DOHH2 (cell line): Measurements from ENCODE around the gene CRYBG2.

ENCODE experiments used
- H3F3A ChIP-seq: fragments of 200-600 bp; sonication (generic), shearing (Covaris generic); 2 replicates; pipeline ENCODE4 v1.6.0; 2016; ENCODE audit warnings: antibody characterized with exemption, mild to moderate bottlenecking; ENCODE audit not compliant: control insufficient read depth, insufficient read depth
- H3K27ac ChIP-seq: fragments of 200-600 bp; sonication (generic); 2 replicates; pipeline ENCODE4 v1.5.1; 2014; ENCODE audit warnings: low read depth, mild to moderate bottlenecking, low read length, moderate library complexity
- H3K27me3 ChIP-seq: fragments of 200-600 bp; sonication (generic); 2 replicates; pipeline ENCODE4 v1.6.1; 2014; ENCODE audit warnings: mild to moderate bottlenecking, low read length, mixed read lengths; ENCODE audit not compliant: control insufficient read depth
- H3K36me3 ChIP-seq: fragments of 200-600 bp; sonication (generic); 2 replicates; pipeline ENCODE4 v1.6.1; 2014; ENCODE audit warnings: mild to moderate bottlenecking, low read length, moderate library complexity, mixed read lengths; ENCODE audit not compliant: control insufficient read depth
- H3K4me1 ChIP-seq: fragments of 200-600 bp; sonication (generic); 2 replicates; pipeline ENCODE4 v1.6.1; 2014; ENCODE audit warnings: mild to moderate bottlenecking, low read length, mixed read lengths; ENCODE audit not compliant: control insufficient read depth
- H3K4me2 ChIP-seq: fragments of 200-600 bp; sonication (generic); 2 replicates; pipeline ENCODE4 v1.6.0; 2014; ENCODE audit warnings: mild to moderate bottlenecking, low read length, moderate library complexity
- H3K4me3 ChIP-seq: fragments of 200-600 bp; sonication (generic); 2 replicates; pipeline ENCODE4 v1.5.1; 2014; ENCODE audit warnings: mild to moderate bottlenecking, low read length, mixed read lengths
- H3K79me2 ChIP-seq: fragments of 200-600 bp; sonication (generic); 2 replicates; pipeline ENCODE4 v1.6.1; 2014; ENCODE audit warnings: mild to moderate bottlenecking, low read length, mixed read lengths; ENCODE audit not compliant: control insufficient read depth
- H3K9me2 ChIP-seq: fragments of 200-600 bp; sonication (generic); replicated peaks from 2 replicates; pipeline ENCODE4 v1.6.1; 2014; ENCODE audit warnings: mild to moderate bottlenecking, low read length, mixed read lengths; ENCODE audit not compliant: control insufficient read depth
- H3K9me3 ChIP-seq: fragments of 200-600 bp; sonication (generic); 2 replicates; pipeline ENCODE4 v1.6.1; 2014; ENCODE audit warnings: antibody characterized with exemption, low read length, mixed read lengths; ENCODE audit not compliant: control insufficient read depth, insufficient read depth
- H4K20me1 ChIP-seq: fragments of 200-600 bp; sonication (generic); 2 replicates; pipeline ENCODE4 v1.6.0; 2014; ENCODE audit warnings: low read depth, mild to moderate bottlenecking, antibody characterized with exemption, low read length, moderate library complexity; ENCODE audit not compliant: control insufficient read depth, insufficient read depth
- EZH2phosphoT487 ChIP-seq: fragments of 200-600 bp; sonication (generic); IDR thresholded peaks from 2 replicates; pipeline ENCODE4 v1.6.1; 2017; ENCODE audit warnings: borderline replicate concordance, mild to moderate bottlenecking, antibody characterized with exemption, low read length, moderate library complexity, mixed read lengths
- TF ChIP-seq, protein P1 (sequence below): fragments of 200-600 bp; sonication (generic); IDR thresholded peaks from one replicate; pipeline ENCODE4 v1.5.1; 2014; ENCODE audit warnings: antibody characterized with exemption, mild to moderate bottlenecking, low read depth, low read length; ENCODE audit not compliant: poor library complexity, severe bottlenecking

Gene CRYBG2

DNA sequence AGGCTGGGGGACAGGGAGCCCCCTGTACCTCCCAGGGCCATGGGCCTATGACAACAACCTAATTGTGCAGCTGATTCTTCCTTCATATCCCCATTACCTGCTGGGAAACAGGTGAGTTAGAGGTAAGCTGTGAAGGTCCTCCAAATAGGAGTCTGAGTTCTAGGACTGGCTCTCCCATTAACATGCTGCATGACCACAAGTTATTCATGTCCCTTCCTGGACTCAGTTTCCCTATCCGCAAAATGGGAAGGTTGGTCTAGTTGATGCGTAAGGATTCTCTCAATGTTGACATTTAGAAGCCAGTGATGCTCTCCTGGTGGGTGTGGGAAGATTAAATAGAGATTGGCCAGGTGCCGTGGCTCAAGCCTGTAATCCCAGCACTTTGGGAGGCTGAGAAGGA is 14.6 kb upstream of the CRYBG2 start:
- no peaks in the 10 kb centered on the region for H4K20me1 ChIP-seq
- H3K79me2 ChIP-seq, result no peaks in the 10 kb centered on the region
- TF ChIP-seq EZH2phosphoT487, result no peak
- TF ChIP-seq, protein P1, sequence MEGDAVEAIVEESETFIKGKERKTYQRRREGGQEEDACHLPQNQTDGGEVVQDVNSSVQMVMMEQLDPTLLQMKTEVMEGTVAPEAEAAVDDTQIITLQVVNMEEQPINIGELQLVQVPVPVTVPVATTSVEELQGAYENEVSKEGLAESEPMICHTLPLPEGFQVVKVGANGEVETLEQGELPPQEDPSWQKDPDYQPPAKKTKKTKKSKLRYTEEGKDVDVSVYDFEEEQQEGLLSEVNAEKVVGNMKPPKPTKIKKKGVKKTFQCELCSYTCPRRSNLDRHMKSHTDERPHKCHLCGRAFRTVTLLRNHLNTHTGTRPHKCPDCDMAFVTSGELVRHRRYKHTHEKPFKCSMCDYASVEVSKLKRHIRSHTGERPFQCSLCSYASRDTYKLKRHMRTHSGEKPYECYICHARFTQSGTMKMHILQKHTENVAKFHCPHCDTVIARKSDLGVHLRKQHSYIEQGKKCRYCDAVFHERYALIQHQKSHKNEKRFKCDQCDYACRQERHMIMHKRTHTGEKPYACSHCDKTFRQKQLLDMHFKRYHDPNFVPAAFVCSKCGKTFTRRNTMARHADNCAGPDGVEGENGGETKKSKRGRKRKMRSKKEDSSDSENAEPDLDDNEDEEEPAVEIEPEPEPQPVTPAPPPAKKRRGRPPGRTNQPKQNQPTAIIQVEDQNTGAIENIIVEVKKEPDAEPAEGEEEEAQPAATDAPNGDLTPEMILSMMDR, result no peak
- H3K27ac ChIP-seq, result no peak overlapping the region
- no peaks in the 10 kb centered on the region for H3F3A ChIP-seq
- H3K9me2 ChIP-seq, result no peaks in the 10 kb centered on the region
- H3K27me3 ChIP-seq, result peaks cover 18% of the 10 kb centered on the region
- H3K9me3 ChIP-seq, result no peaks in the 10 kb centered on the region
- no peaks in the 10 kb centered on the region for H3K36me3 ChIP-seq
- no peak overlapping the region for H3K4me2 ChIP-seq
- H3K4me1 ChIP-seq, result peaks cover 3% of the 10 kb centered on the region; the same call in 1 of the 2 replicates
- no peak overlapping the region for H3K4me3 ChIP-seq

DNA sequence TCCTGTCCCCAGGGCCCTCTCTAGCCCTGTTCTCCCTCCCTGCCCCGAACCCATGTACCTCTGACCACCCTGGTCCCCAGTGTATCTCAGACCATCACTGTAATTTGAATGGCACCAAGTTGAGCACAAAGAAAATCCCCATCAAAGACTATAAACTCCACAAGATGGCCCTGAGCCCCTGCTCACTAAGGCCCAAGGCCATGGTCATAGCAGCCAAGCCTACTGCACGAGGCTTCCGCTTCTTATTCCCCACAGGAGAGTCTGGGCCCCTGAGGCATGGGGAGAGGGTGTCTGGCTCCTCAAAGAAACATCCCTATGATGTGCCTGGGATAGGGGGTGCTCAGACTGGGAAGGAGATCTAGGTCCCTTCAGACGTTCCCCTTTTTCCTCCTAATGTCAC is 14.1 kb upstream of the CRYBG2 start:
- Histone ChIP-seq H3K9me2 (no peaks in the 10 kb centered on the region), H3K36me3 (no peaks in the 10 kb centered on the region), H3K4me3 (no peak overlapping the region), H3K4me2 (no peak overlapping the region), H3K27ac (no peak overlapping the region), H3K27me3 (peaks cover 18% of the 10 kb centered on the region), H3K79me2 (no peaks in the 10 kb centered on the region), H4K20me1 (no peaks in the 10 kb centered on the region), H3K9me3 (no peaks in the 10 kb centered on the region), H3K4me1 (peaks cover 2% of the 10 kb centered on the region; the same call in 1 of the 2 replicates), H3F3A (no peaks in the 10 kb centered on the region)
- no peak for TF ChIP-seq EZH2phosphoT487
- TF ChIP-seq, protein P1, result no peak

DNA sequence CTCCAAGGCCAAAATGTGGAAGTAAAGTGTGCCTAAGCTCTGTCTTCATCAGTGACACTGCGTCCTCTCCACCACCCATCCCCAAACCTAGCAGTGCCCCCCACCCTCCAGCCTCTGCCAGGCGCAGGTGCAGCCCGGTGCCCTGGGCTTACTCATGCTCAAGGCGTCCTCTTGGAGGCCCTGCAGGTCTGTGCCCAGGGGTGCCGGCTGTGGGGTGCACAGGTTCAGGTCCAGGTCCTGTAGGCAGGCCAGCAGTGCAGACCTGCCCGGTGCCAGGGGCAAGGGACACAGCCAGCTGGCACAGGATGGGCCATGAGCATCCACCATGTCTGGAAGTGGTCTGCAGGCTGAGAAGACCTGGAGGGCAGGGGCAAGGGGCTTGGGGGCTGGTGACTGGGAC is 13.5 kb upstream of the CRYBG2 start:
- peaks cover 23% of the 10 kb centered on the region for H3K27me3 ChIP-seq
- no peaks in the 10 kb centered on the region for H3K9me3 ChIP-seq
- H3K9me2 ChIP-seq, result no peaks in the 10 kb centered on the region
- no peak overlapping the region for H3K27ac ChIP-seq
- no peaks in the 10 kb centered on the region for H3K4me1 ChIP-seq
- no peaks in the 10 kb centered on the region for H3K79me2 ChIP-seq
- TF ChIP-seq, protein P1, result no peak
- TF ChIP-seq EZH2phosphoT487, result no peak
- H3F3A ChIP-seq, result no peaks in the 10 kb centered on the region
- H3K36me3 ChIP-seq, result no peaks in the 10 kb centered on the region
- no peaks in the 10 kb centered on the region for H4K20me1 ChIP-seq
- no peak overlapping the region for H3K4me2 ChIP-seq
- H3K4me3 ChIP-seq, result no peak overlapping the region
